Measurements from ENCODE around the gene SSTR3.

DNA sequence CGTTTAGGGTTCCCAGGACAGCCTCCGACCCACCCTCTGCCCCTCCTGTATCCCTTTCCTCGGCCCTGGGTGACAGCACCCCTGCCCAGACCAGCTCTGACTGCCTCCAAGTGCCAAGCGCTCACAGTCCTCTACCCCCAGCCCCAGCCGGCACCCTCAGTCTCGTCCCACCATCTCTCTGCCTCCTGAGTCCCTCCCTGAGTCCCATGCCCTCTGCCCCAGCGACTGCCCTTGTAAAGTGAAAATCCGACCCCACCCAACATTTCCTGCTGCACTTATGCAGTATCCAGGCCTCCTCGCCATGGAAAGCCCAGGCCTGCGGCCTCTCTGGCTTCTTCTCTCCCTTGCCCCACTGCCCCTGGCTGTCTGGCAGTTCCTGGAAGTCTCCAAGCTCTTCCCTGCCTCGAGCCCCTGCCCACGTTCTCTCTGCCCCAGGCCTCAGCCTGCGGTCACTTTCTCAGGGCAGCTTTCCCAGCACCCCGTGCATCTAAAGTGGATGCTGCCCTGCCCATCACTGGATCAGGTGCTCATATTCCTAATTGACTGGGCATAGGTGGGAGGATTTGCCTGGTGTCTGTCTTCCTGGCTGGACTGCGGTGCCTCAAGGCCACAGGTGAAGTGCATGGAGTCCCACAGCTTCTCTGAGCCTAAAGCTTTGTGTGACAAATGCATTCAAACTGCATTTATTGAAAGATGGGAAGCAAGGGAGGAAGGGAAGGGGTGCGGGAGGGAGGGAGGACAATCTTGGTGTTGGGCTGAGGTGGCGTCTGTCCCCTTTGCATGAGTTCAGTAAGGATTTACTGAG, 44.9 kb downstream of the SSTR3 start:
- TF ChIP-seq, protein P1, sequence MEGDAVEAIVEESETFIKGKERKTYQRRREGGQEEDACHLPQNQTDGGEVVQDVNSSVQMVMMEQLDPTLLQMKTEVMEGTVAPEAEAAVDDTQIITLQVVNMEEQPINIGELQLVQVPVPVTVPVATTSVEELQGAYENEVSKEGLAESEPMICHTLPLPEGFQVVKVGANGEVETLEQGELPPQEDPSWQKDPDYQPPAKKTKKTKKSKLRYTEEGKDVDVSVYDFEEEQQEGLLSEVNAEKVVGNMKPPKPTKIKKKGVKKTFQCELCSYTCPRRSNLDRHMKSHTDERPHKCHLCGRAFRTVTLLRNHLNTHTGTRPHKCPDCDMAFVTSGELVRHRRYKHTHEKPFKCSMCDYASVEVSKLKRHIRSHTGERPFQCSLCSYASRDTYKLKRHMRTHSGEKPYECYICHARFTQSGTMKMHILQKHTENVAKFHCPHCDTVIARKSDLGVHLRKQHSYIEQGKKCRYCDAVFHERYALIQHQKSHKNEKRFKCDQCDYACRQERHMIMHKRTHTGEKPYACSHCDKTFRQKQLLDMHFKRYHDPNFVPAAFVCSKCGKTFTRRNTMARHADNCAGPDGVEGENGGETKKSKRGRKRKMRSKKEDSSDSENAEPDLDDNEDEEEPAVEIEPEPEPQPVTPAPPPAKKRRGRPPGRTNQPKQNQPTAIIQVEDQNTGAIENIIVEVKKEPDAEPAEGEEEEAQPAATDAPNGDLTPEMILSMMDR (conservative IDR thresholded peaks at IDR 0.05 in 1 of 2, IDR thresholded peaks at IDR 0.05 in 1 of 2; ENCODE audit: extremely low read depth in 1 of 2, insufficient read depth in 1 of 2, low read depth in 1 of 2, low read length in 2 of 2), result no peak
- TF ChIP-seq EZH2 (IDR thresholded peaks at IDR 0.05; ENCODE audit: borderline replicate concordance, low read length), result no peak
